SU-DHL-6 (cell line): Measurements from ENCODE around the gene TMTC1.

Experiments
- H2AFZ ChIP-seq: fragments of 200-600 bp; sonication (generic); 2 replicates; pipeline ENCODE4 v1.6.1; 2014; ENCODE audit warnings: low read depth, mild to moderate bottlenecking, moderate library complexity, mixed read lengths, antibody characterized with exemption, low read length; ENCODE audit not compliant: severe bottlenecking
- H3F3A ChIP-seq: fragments of 200-600 bp; shearing (Covaris generic); 2 replicates; pipeline ENCODE4 v1.6.0; 2016; ENCODE audit warnings: antibody characterized with exemption, mild to moderate bottlenecking; ENCODE audit not compliant: insufficient read depth
- H3K27ac ChIP-seq: fragments of 200-600 bp; sonication (generic); 2 replicates; pipeline ENCODE4 v1.5.1; 2016; ENCODE audit warnings: low read depth, mild to moderate bottlenecking, low read length, moderate library complexity, mixed read lengths
- H3K27me3 ChIP-seq: fragments of 200-600 bp; sonication (generic), shearing (Covaris generic); 2 replicates; pipeline ENCODE4 v1.6.0; 2014; ENCODE audit warnings: mild to moderate bottlenecking, low read length
- H3K36me3 ChIP-seq: fragments of 200-600 bp; sonication (generic); 2 replicates; pipeline ENCODE4 v1.6.1; 2014; ENCODE audit warnings: mild to moderate bottlenecking, low read length, mixed read lengths
- H3K4me2 ChIP-seq: fragments of 300-600, 200-600 bp; shearing (Covaris generic), sonication (generic); 2 replicates; pipeline ENCODE4 v1.6.0; 2014; ENCODE audit warnings: low read length, low read depth, mild to moderate bottlenecking; ENCODE audit not compliant: poor library complexity, severe bottlenecking
- H3K4me3 ChIP-seq: fragments of 200-600 bp; sonication (generic); 2 replicates; pipeline ENCODE4 v1.5.1; 2014; ENCODE audit warnings: antibody characterized with exemption, low read length, mild to moderate bottlenecking, mixed read lengths; ENCODE audit not compliant: insufficient read depth, poor library complexity, severe bottlenecking
- H3K79me2 ChIP-seq: fragments of 200-600 bp; sonication (generic); 2 replicates; pipeline ENCODE4 v1.6.1; 2014; ENCODE audit warnings: mild to moderate bottlenecking, low read length, moderate library complexity; ENCODE audit not compliant: insufficient read depth
- H3K9ac ChIP-seq: fragments of 200-600 bp; sonication (generic); 2 replicates; pipeline ENCODE4 v1.7.0; 2014; ENCODE audit warnings: mild to moderate bottlenecking, low read length
- H3K9me2 ChIP-seq: fragments of 200-600 bp; sonication (generic); replicated peaks from 2 replicates; pipeline ENCODE4 v1.6.1; 2014; ENCODE audit warnings: low read length; ENCODE audit not compliant: insufficient read depth
- H3K9me3 ChIP-seq: fragments of 200-600 bp; sonication (generic); 2 replicates; pipeline ENCODE4 v1.6.1; 2014; ENCODE audit warnings: low read length, mixed read lengths; ENCODE audit not compliant: insufficient read depth
- H4K20me1 ChIP-seq: fragments of 200-600 bp; sonication (generic); 2 replicates; pipeline ENCODE4 v1.6.1; 2014; ENCODE audit warnings: low read depth, mild to moderate bottlenecking, antibody characterized with exemption, low read length, moderate library complexity, mixed read lengths
- CTCF ChIP-seq: fragments of 200-600 bp; sonication (generic); IDR thresholded peaks from one replicate; pipeline ENCODE4 v1.5.1; 2017; ENCODE audit warnings: antibody characterized with exemption, mild to moderate bottlenecking, low read length, moderate library complexity; ENCODE audit not compliant: insufficient read depth, poor library complexity, severe bottlenecking
- EZH2phosphoT487 ChIP-seq: fragments of 200-600 bp; sonication (generic), shearing (Covaris generic); conservative IDR thresholded peaks from 2 replicates; pipeline ENCODE4 v1.6.1; 2018; ENCODE audit warnings: mild to moderate bottlenecking, antibody characterized with exemption, low read length, moderate library complexity, mixed read lengths

Gene TMTC1

DNA sequence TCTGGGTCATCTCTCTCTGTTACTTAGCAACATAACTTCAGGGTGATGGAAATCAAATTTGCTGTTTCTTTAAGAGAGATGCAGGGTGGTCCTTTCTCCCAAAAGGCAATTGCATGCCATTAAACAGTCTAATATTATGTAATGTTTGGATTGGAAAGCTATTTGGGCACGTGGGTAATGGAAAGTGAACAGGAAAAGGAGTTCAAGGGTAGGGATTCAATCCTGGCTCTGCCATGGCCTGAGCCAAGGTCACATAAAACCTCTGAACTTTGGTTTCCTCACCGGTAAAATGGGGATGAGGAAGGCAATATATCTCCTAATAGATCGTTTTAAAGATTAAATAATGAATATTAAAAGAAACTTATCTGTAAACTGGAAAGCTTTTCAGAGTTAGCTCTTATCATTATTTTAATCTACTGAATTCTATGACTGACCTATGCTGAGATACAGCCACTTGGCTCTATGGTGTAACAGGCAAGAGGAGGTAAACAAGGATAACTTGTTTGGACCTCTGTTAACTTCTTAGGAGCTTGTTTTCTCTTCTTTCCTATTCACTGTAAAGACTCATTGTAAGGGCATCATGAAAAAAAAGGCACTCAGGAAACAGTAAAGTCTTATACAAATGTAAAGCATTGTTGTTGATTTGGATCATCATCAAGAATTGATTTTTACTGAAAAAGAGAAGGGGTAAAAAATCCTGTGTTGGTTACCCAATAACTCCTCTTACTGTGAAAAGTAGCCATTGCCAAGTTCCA lies 230.6 kb downstream of the TMTC1 start:
- Histone ChIP-seq H3K36me3 (no peaks in the 10 kb centered on the region), H3K27ac (no peak overlapping the region), H3K4me3 (no peak overlapping the region), H3K79me2 (no peaks in the 10 kb centered on the region), H3K9ac (no peak overlapping the region), H3K9me2 (no peaks in the 10 kb centered on the region), H4K20me1 (no peaks in the 10 kb centered on the region), H3K9me3 (no peaks in the 10 kb centered on the region), H3K27me3 (no peaks in the 10 kb centered on the region), H3F3A (no peaks in the 10 kb centered on the region), H2AFZ (no peak overlapping the region), H3K4me2 (no peak overlapping the region)
- TF ChIP-seq CTCF: no peak
- no peak for TF ChIP-seq EZH2phosphoT487

DNA sequence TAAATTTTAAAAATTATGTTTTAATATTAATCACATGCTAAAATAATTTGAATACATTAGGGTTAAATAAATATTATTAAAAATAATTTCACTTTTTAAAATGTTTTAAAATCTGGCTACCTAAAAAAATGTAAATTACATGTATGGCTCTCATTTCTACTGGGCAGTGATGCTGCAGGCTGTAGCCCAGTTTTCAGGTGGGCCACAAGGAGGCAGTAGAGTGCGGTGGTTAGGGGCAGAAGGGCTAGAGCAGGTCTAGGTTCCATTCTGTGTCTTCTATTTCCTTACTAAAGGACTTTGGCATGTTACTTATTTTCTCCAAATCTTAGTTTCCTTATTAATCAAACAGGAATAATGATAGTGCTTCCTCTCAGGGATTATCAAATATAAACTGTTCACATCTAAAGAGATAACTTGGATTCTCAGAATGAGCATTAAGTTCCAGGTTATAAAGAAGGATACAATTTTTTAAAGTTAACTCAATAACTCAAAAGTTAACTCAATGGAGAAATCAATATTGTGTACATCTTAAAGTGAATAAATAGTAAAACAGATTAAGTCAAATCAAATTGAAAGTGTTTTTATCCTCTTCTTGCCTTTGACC lies 231.3 kb downstream of the TMTC1 start:
- Histone ChIP-seq H2AFZ (no peak overlapping the region), H3K4me2 (no peak overlapping the region), H3K4me3 (no peak overlapping the region), H3K27ac (no peak overlapping the region), H3K79me2 (no peaks in the 10 kb centered on the region), H3K27me3 (no peaks in the 10 kb centered on the region), H3K9me3 (no peaks in the 10 kb centered on the region), H3K36me3 (no peaks in the 10 kb centered on the region), H4K20me1 (no peaks in the 10 kb centered on the region), H3F3A (no peaks in the 10 kb centered on the region), H3K9me2 (no peaks in the 10 kb centered on the region), H3K9ac (no peak overlapping the region)
- TF ChIP-seq EZH2phosphoT487: no peak
- TF ChIP-seq CTCF: peak; percentile 78

DNA sequence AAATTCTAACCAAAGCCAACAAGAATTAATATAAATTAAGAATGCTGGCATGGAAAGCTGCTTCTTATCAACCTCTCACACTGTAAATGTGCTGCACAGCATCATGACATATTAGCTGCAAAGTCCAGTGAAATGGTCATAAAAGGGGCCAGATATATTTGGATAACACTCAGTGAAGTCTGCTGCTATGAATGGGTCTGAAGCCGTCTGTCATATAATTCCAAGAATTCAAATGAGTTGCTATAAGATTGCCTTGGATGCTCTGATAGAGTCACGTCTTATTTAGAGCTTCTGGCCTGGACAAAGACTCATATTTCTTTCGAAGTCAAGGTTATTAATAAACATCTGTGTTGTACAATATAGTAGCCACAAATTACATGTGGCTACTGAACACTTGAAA lies 231.9 kb downstream of the TMTC1 start:
- Histone ChIP-seq H3K27me3 (no peaks in the 10 kb centered on the region), H3K9ac (no peak overlapping the region), H3K9me3 (no peaks in the 10 kb centered on the region), H3K27ac (no peak overlapping the region), H3K9me2 (no peaks in the 10 kb centered on the region), H3K36me3 (no peaks in the 10 kb centered on the region), H3K4me2 (no peak overlapping the region), H4K20me1 (no peaks in the 10 kb centered on the region), H3K79me2 (no peaks in the 10 kb centered on the region), H2AFZ (no peak overlapping the region), H3K4me3 (no peak overlapping the region), H3F3A (no peaks in the 10 kb centered on the region)
- TF ChIP-seq EZH2phosphoT487: no peak
- no peak for TF ChIP-seq CTCF
